Mucosa of descending colon (tissue), 3 donors: ENCODE results near the gene DLGAP1. TPM values are rescaled to one million over a fixed set of nuclear protein-coding genes. Genes with fewer than 3 reads are reported as not detected.
A peak's percentile ranks its signal among the peaks of the same experiment; 100 is the strongest.

Source experiments
- ATAC-seq: fragments of 200-7000 bp; cut with Tn5 transposase; one replicate; pipeline ENCODE4 v1.9.1; 2020; ENCODE audit warnings: mild to moderate bottlenecking, moderate library complexity
- DNase-seq, 3 donors: peaks; one replicate each; pipeline ENCODE4 v3.0.0-alpha.2; 2020
- H3K36me3 ChIP-seq: fragments of 200-600 bp; one replicate; pipeline ENCODE4 v1.8.0; 2021; ENCODE audit warnings: low read depth, mild to moderate bottlenecking
- H3K4me1 ChIP-seq: fragments of 200-600 bp; one replicate; pipeline ENCODE4 v1.8.0; 2021; ENCODE audit warnings: low read depth, mild to moderate bottlenecking
- H3K4me3 ChIP-seq: fragments of 200-600 bp; one replicate; pipeline ENCODE4 v1.8.0; 2021; ENCODE audit warnings: mild to moderate bottlenecking
- H3K9me3 ChIP-seq: fragments of 200-600 bp; one replicate; pipeline ENCODE4 v1.8.0; 2021; ENCODE audit warnings: mild to moderate bottlenecking
- CTCF ChIP-seq: fragments of 200-600 bp; IDR thresholded peaks from one replicate; pipeline ENCODE4 v1.8.0; 2022; ENCODE audit warnings: antibody characterized with exemption, mild to moderate bottlenecking
- intact Hi-C, 2 donors: fragments of 100-400 bp; cut with DNase I in 1 of 2; cut with micrococcal nuclease in 1 of 2; formaldehyde crosslinking; loops; one replicate each; pipeline versions ENCODE4 v1.11.0 to v1.11.1; 2022; cut with DNase I, micrococcal nuclease
- total RNA-seq, 3 donors: library from RNA; stranded (reverse); fragmentation: NEBNext Ultra II Directional in 2 of 3; extraction: Animal tissue kit (Norgen Biotek cat#: 25700) in 2 of 3; gene quantifications; one replicate each; pipeline versions ENCODE4 v1.2.1 to v1.2.4, GENCODE V29; 2021 to 2023
- donor health status: DM: no; HTN: no; CAD: no; lungs with moderate emphysema.
- donor health status: DM: no; HTN: no; CAD: no.
- donor health status: DM: no; HTN: yes; CAD: no.

Gene DLGAP1
- total RNA-seq, 3 donors from 2014 or later: 0.46 to 6.8 (median 4.1) TPM

- H3K36me3 ChIP-seq: no peaks in the 10 kb centered on the region
- DNase-seq (no peak), ATAC-seq (no peak)
- no peaks in the 10 kb centered on the region for H3K9me3 ChIP-seq
- intact Hi-C loops: no loop called here
- TF ChIP-seq CTCF: no peak
- no peak overlapping the region for H3K4me3 ChIP-seq
- H3K4me1 ChIP-seq: no peaks in the 10 kb centered on the region
These were observed 965.6 kb downstream of the DLGAP1 start for GRCh38 chr18:3489462-3489861.

GRCh38 chr18:3486512-3486911 lies 968.6 kb downstream of the DLGAP1 start:
- ATAC-seq: no peak
- H3K36me3 ChIP-seq: no peaks in the 10 kb centered on the region

GRCh38 chr18:3485153-3486149 lies 969.7 kb downstream of the DLGAP1 start:
- no peak for DNase-seq
- Histone ChIP-seq H3K36me3 (no peaks in the 10 kb centered on the region), H3K4me1 (no peaks in the 10 kb centered on the region), H3K4me3 (no peak overlapping the region), H3K9me3 (no peaks in the 10 kb centered on the region)
- TF ChIP-seq CTCF: no peak
- intact Hi-C loops: no loop called here
- ATAC-seq: no peak

More at GRCh38 chr18:3486512-3486911, 968.6 kb downstream of the DLGAP1 start:
- Histone ChIP-seq H3K4me3 (no peak overlapping the region), H3K4me1 (no peaks in the 10 kb centered on the region), H3K9me3 (no peaks in the 10 kb centered on the region)
- no peak for TF ChIP-seq CTCF
- intact Hi-C loops: no loop called here
- DNase-seq: no peak

GRCh38 chr18:3482258-3482657 lies 972.8 kb downstream of the DLGAP1 start:
- DNase-seq (no peak), ATAC-seq (no peak)
- Histone ChIP-seq H3K4me3 (no peak overlapping the region), H3K9me3 (no peaks in the 10 kb centered on the region), H3K4me1 (peaks cover 3% of the 10 kb centered on the region), H3K36me3 (no peaks in the 10 kb centered on the region)
- intact Hi-C loops: no loop called here
- TF ChIP-seq CTCF: no peak

- intact Hi-C loops: no loop called here
- Histone ChIP-seq H3K9me3 (no peaks in the 10 kb centered on the region), H3K4me1 (peaks cover 3% of the 10 kb centered on the region), H3K36me3 (no peaks in the 10 kb centered on the region), H3K4me3 (no peak overlapping the region)
- ATAC-seq (peak; percentile 73), DNase-seq (peak in 1 of 3 donors; percentile 61)
- TF ChIP-seq CTCF: peak; percentile 26
These were observed 973.4 kb downstream of the DLGAP1 start for GRCh38 chr18:3481696-3482210.
